T follicular helper cell (primary cell): ENCODE results near the gene PARP12.

ENCODE experiments used
- DNase-seq: peaks from one replicate; pipeline ENCODE4 v3.0.0-alpha.2; 2020; ENCODE audit warnings: low read depth

Gene PARP12

GRCh38 chr7:140059273-140060242, 3.2 kb downstream of the PARP12 start:
- DNase-seq: peak; percentile 10

- no peak for DNase-seq
Observed at GRCh38 chr7:140058517-140058916, 4.2 kb downstream of the PARP12 start.

GRCh38 chr7:140057143-140057535, 5.6 kb downstream of the PARP12 start:
- no peak for DNase-seq

GRCh38 chr7:140056431-140057142, 6.2 kb downstream of the PARP12 start:
- no peak for DNase-seq

- no peak for DNase-seq
Observed at GRCh38 chr7:140055833-140056232, 6.9 kb downstream of the PARP12 start.

GRCh38 chr7:140054751-140055150, 8.0 kb downstream of the PARP12 start:
- no peak for DNase-seq

- DNase-seq: no peak
Observed at GRCh38 chr7:140053812-140054539, 8.8 kb downstream of the PARP12 start.

- DNase-seq: no peak
Observed at GRCh38 chr7:140051820-140052219, 10.9 kb downstream of the PARP12 start.

- no peak for DNase-seq
Observed at GRCh38 chr7:140050100-140050499, 12.7 kb downstream of the PARP12 start.

GRCh38 chr7:140049339-140050024, 13.3 kb downstream of the PARP12 start:
- DNase-seq: no peak

GRCh38 chr7:140048989-140049338, 13.8 kb downstream of the PARP12 start:
- no peak for DNase-seq

GRCh38 chr7:140048138-140048537, 14.6 kb downstream of the PARP12 start:
- no peak for DNase-seq

GRCh38 chr7:140047197-140047596, 15.6 kb downstream of the PARP12 start:
- DNase-seq: no peak

GRCh38 chr7:140045697-140046096, 17.1 kb downstream of the PARP12 start:
- DNase-seq: no peak

- DNase-seq: no peak
Observed at GRCh38 chr7:140044251-140044650, 18.5 kb downstream of the PARP12 start.

GRCh38 chr7:140042386-140042670, 20.4 kb downstream of the PARP12 start:
- no peak for DNase-seq

GRCh38 chr7:140041659-140042385, 20.9 kb downstream of the PARP12 start:
- no peak for DNase-seq

GRCh38 chr7:140039896-140040295, 22.9 kb downstream of the PARP12 start:
- DNase-seq: no peak

GRCh38 chr7:140039066-140039465, 23.7 kb downstream of the PARP12 start:
- DNase-seq: no peak

GRCh38 chr7:140036224-140036962, 26.4 kb downstream of the PARP12 start:
- DNase-seq: no peak
